Adrenal gland (tissue), 12 donors: ENCODE results near the gene PPIF. TPM values are rescaled to one million over a fixed set of nuclear protein-coding genes. Genes with fewer than 3 reads are reported as not detected.

Experiments
- DNase-seq, 7 donors: peaks; one replicate each; pipeline ENCODE4 v3.0.0-alpha.2; 2019 to 2020
- H3K27ac ChIP-seq, 5 donors: fragments of 200-600 bp; sonication (generic) in 4 of 5; 1 replicate in 3 of 5; 2 replicates in 2 of 5; pipeline versions ENCODE4 v1.5.1 to v1.8.0; 2016 to 2020; ENCODE audit warnings: mild to moderate bottlenecking in 1 of 5
- H3K27me3 ChIP-seq: fragments of 200-600 bp; 2 replicates; pipeline ENCODE4 v1.8.0; 2021
- H3K36me3 ChIP-seq, 2 donors: fragments of 200-600 bp; replicated peaks in 1 of 2; 1 replicate in 1 of 2; 2 replicates in 1 of 2; pipeline versions ENCODE4 v1.5.1 to v1.8.0; 2018 to 2022
- H3K4me1 ChIP-seq, 2 donors: fragments of 200-600 bp; replicated peaks in 1 of 2; 1 replicate in 1 of 2; 2 replicates in 1 of 2; pipeline versions ENCODE4 v1.5.1 to v1.8.0; 2018 to 2021
- H3K4me3 ChIP-seq, 4 donors: fragments of 200-600 bp; sonication (generic) in 3 of 4; one replicate each; pipeline ENCODE4 v1.5.1; 2016 to 2018
- H3K9me3 ChIP-seq, 3 donors: fragments of 200-600 bp; sonication (generic) in 1 of 3; replicated peaks in 1 of 3; 1 replicate in 2 of 3; 2 replicates in 1 of 3; pipeline versions ENCODE4 v1.5.1 to v1.8.0; 2016 to 2021
- CTCF ChIP-seq, 6 experiments: fragments of 450-650 bp in 4 of 6; fragments of 200-600 bp in 2 of 6; sonication (generic) in 1 of 6; IDR thresholded peaks; 1 replicate in 5 of 6; 2 replicates in 1 of 6; pipeline versions ENCODE4 v1.5.1 to v1.8.0; 2016 to 2021; ENCODE audit warnings: antibody characterized with exemption in 6 of 6, mild to moderate bottlenecking in 2 of 6, moderate library complexity in 1 of 6
- POLR2A ChIP-seq, 2 donors: fragments of 450-650 bp; IDR thresholded peaks; one replicate each; pipeline ENCODE4 v1.6.1; 2017; ENCODE audit warnings: antibody characterized with exemption in 2 of 2, mild to moderate bottlenecking in 2 of 2, moderate library complexity in 1 of 2
- WGBS, 4 donors: extraction: QIAGEN DNeasy Blood & Tissue Kit in 2 of 4; methylation state at CpG; one replicate each; pipeline versions ENCODE4 v1.1.5 to v1.1.7; 2013 to 2017; 5-methylcytosine and 5-hydroxymethylcytosine counted together
- intact Hi-C, 2 donors: fragments of 100-400 bp; cut with DNase I; formaldehyde crosslinking; loops; one replicate each; pipeline versions ENCODE4 v1.14.1 to v1.15.0; 2022 to 2023
- polyA plus RNA-seq, 3 donors: library from polyadenylated mRNA; stranded (reverse); fragments of 200-250 nt in 2 of 3; fragments of 350-450 nt in 1 of 3; fragmentation: Illumina TruSeq in 1 of 3; extraction: RNeasy Lipid Tissue Mini Kit (QIAGEN cat#74804) in 1 of 3; gene quantifications; one replicate each; pipeline ENCODE4 v1.2.3, GENCODE V29; 2013 to 2014
- total RNA-seq, 9 donors: library from RNA; depleted of rRNA in 4 of 9; stranded (reverse); fragments of >200 nt in 4 of 9; fragments of 120-200 nt in 1 of 9; fragmentation: NEBNext Ultra II Directional in 1 of 9; extraction: Animal tissue kit (Norgen Biotek cat#: 25700) in 1 of 9; gene quantifications; one replicate each; pipeline versions ENCODE4 v1.1.0 to v1.2.4, GENCODE V29; 2013 to 2023
- donor health status: healthy with polysubstance abuse.
- donor health status: Bipolar disorder and iron deficiency.
- donor health status: DM: yes; HTN: yes; CAD: no.
- donor health status: DM: no; HTN: no; CAD: no.
- donor health status: DM: no; HTN: no; CAD: no.
- donor health status: DM: yes; HTN: yes; CAD: no.

PPIF gene
- total and polyA plus RNA-seq, 12 donors = 43.8 to 619 (median 216) TPM

DNA sequence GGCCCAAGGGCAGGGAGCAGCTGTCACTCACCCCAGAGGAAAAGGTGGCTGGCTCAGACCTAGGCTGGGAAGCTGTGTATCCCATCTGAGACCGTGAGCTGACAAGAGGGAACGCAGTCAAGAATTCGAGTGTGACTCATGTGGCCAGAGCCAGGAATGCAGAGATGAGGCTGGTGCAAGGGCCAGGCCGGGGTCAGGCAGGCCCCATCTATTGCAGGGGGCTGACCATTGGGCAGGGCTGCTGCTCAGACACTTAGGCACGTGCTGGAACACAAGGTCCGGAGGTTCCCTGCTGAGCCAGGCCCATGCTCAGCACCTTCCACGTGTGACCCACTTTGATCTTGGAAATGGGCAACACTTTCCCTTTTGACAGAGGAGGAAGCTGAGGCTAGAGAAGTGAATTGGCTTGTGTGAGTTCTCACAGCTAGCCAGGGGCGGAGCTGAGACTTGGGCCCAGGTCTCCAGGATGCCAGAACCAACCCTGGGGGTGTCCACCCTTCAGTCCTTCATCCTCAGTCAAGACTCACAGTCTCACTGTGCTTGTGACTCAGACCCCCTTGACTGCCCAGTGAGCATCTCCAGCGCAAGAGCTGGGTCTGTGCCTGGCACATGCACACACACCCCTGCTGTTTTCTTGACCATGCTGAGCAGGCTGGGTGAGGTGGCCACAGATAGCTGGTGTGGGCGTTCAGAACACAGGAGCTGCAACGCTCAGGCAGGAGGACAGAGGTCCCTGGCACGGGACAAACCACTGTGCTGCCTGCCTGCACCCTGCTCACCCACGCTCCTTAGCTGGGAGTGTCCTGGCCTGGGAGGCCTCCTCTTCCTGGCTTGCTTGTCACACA, 47.6 kb upstream of the PPIF start:
- Histone ChIP-seq H3K27me3 (no peaks in the 10 kb centered on the region), H3K9me3 (no peaks in the 10 kb centered on the region), H3K36me3 (peaks cover 0 to 97% of the 10 kb centered on the region in 2 donors), H3K27ac (peak overlapping the region; percentile 53 to 91 (median 85)), H3K4me3 (no peak overlapping the region), H3K4me1 (peaks cover 8 to 25% of the 10 kb centered on the region in 2 donors)
- 48 to 59% (median 53%) methylated on average over 9 to 13 of the region's 13 CpGs for WGBS, 4 donors
- intact Hi-C loops = no loop called here
- no peak for TF ChIP-seq POLR2A (IDR thresholded peaks at IDR 0.05)
- TF ChIP-seq CTCF (IDR thresholded peaks at IDR 0.05) = peak in 1 of 6 experiments; percentile 3
- peak in 6 of 7 donors; percentile 83 to 91 (median 89) for DNase-seq

GRCh38 chr10:79300711-79301110, 46.6 kb upstream of the PPIF start:
- Histone ChIP-seq H3K27ac (peak overlapping the region in 1 of 5 donors; percentile 91), H3K27me3 (no peaks in the 10 kb centered on the region), H3K36me3 (peaks cover 0 to 97% of the 10 kb centered on the region in 2 donors), H3K9me3 (no peaks in the 10 kb centered on the region), H3K4me3 (no peak overlapping the region), H3K4me1 (peaks cover 8 to 18% of the 10 kb centered on the region in 2 donors)
- 87 to 95% (median 92%) methylated on average over 4 to 24 of the region's 24 CpGs for WGBS, 4 donors
- DNase-seq = no peak
- TF ChIP-seq CTCF (IDR thresholded peaks at IDR 0.05) = no peak
- TF ChIP-seq POLR2A (IDR thresholded peaks at IDR 0.05) = no peak
- intact Hi-C loops = no loop called here

DNA sequence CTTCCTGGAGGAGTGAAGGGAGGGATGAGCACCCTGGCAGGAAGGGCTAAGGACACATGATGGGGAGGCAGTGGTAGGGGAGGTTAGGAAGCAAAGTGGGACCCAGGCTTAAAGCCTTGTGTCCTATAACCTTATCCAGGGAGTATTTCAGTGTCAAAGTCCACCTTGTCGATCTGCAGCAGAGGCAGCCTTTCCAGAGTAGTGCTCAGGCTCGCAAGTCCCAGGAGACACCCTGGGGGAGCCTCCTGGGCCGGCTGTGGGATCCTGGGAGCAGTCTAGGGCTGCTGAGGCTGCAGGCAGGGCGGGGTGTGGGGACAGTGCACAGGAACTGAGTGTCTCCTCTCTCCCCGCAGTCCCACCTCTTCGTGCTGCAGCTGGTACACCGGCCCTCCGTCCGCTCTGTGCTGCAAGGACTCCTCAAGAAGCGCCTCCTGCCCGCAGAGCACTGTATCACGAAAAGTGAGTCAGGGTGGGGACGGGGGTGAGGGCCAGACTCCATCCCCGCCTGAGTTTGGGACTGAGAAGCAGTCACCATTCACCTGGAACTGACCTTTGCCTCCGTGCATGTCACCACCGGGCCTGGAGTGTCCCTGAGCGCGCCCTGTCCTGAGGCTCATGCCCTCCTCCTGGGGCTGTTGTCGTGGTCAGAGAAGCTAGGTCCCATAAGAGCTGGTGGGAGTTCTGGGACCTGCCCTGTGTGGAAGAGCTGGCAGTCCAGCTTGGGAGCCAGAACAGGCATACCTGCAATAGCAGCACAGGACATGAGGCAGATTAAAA, 45.3 kb upstream of the PPIF start:
- peaks cover 8 to 18% of the 10 kb centered on the region in 2 donors for H3K4me1 ChIP-seq
- no peaks in the 10 kb centered on the region for H3K27me3 ChIP-seq
- intact Hi-C loops = no loop called here
- H3K9me3 ChIP-seq = no peaks in the 10 kb centered on the region
- no peak overlapping the region for H3K4me3 ChIP-seq
- TF ChIP-seq CTCF (IDR thresholded peaks at IDR 0.05) (no peak), POLR2A (IDR thresholded peaks at IDR 0.05) (no peak)
- H3K27ac ChIP-seq = no peak overlapping the region
- DNase-seq = no peak
- 56 to 90% (median 87%) methylated on average over 2 to 19 of the region's 19 CpGs for WGBS, 4 donors
- peaks cover 0 to 97% of the 10 kb centered on the region in 2 donors for H3K36me3 ChIP-seq
